OCI-LY1 (cell line): ENCODE measurements around the gene SHROOM1.

Experiments used
- CTCF ChIP-seq: fragments of 200-600 bp; sonication (generic), shearing (Covaris generic); IDR thresholded peaks from 2 replicates; pipeline ENCODE4 v1.5.1; 2017; ENCODE audit warnings: mild to moderate bottlenecking, antibody characterized with exemption, low read length, moderate library complexity, mixed read lengths
- EZH2 ChIP-seq: fragments of 200-600 bp; sonication (generic), shearing (Covaris generic); IDR thresholded peaks from 2 replicates; pipeline ENCODE4 v1.8.0; 2017; ENCODE audit warnings: borderline replicate concordance, mixed run types, mild to moderate bottlenecking, antibody characterized with exemption, low read length, moderate library complexity, mixed read lengths

- TF ChIP-seq CTCF (no peak), EZH2 (no peak)
Measured at GRCh38 chr5:132824426-132824825, 6.0 kb downstream of the SHROOM1 start.
